NT2/D1 (cell line): Measurements from ENCODE around the gene SRA1.

Experiments
- DNase-seq: peaks from one replicate; pipeline ENCODE4 v3.0.0-alpha.2; 2011; ENCODE audit warnings: low read depth, low spot score
- H3K27me3 ChIP-seq: 2 replicates; pipeline ENCODE4 v1.6.0; 2011; ENCODE audit warnings: mild to moderate bottlenecking; ENCODE audit not compliant: insufficient read length, insufficient read depth
- H3K36me3 ChIP-seq: 2 replicates; pipeline ENCODE4 v1.6.1; 2011; ENCODE audit warnings: mild to moderate bottlenecking, low read length, mixed read lengths; ENCODE audit not compliant: insufficient read depth, insufficient read length
- H3K4me1 ChIP-seq: 2 replicates; pipeline ENCODE4 v1.5.1; 2011; ENCODE audit not compliant: insufficient read depth, insufficient read length
- H3K4me3 ChIP-seq: 2 replicates; pipeline ENCODE4 v1.5.1; 2011; ENCODE audit warnings: low read depth; ENCODE audit not compliant: insufficient read length
- H3K9ac ChIP-seq: 2 replicates; pipeline ENCODE4 v1.6.0; 2011; ENCODE audit warnings: low read depth; ENCODE audit not compliant: insufficient read length
- H3K9me3 ChIP-seq: 2 replicates; pipeline ENCODE4 v1.5.1; 2011; ENCODE audit warnings: mild to moderate bottlenecking, low read length; ENCODE audit not compliant: insufficient read depth
- SUZ12 ChIP-seq: IDR thresholded peaks from 2 replicates; pipeline ENCODE4 v1.6.1; 2011; ENCODE audit not compliant: insufficient read length, insufficient read depth; ENCODE audit errors: extremely low read depth
- YY1 ChIP-seq: IDR thresholded peaks from 2 replicates; pipeline ENCODE4 v1.6.1; 2011; ENCODE audit not compliant: insufficient read length, insufficient read depth
- ZNF274 ChIP-seq: IDR thresholded peaks from 2 replicates; pipeline ENCODE4 v1.6.1; 2011; ENCODE audit warnings: mild to moderate bottlenecking, low read depth, low read length

SRA1 gene

GRCh38 chr5:140549237-140550144, 7.8 kb downstream of the SRA1 start:
- H3K9me3 ChIP-seq: no peaks in the 10 kb centered on the region
- no peaks in the 10 kb centered on the region for H3K27me3 ChIP-seq
- no peak for DNase-seq
- H3K4me3 ChIP-seq: no peak overlapping the region
- TF ChIP-seq ZNF274 (no peak), YY1 (no peak), SUZ12 (no peak)
- no peak overlapping the region for H3K9ac ChIP-seq
- no peaks in the 10 kb centered on the region for H3K4me1 ChIP-seq
- H3K36me3 ChIP-seq: peaks cover 54% of the 10 kb centered on the region

- no peaks in the 10 kb centered on the region for H3K4me1 ChIP-seq
- no peaks in the 10 kb centered on the region for H3K9me3 ChIP-seq
- no peaks in the 10 kb centered on the region for H3K27me3 ChIP-seq
- no peak for DNase-seq
- H3K4me3 ChIP-seq: no peak overlapping the region
- peaks cover 52% of the 10 kb centered on the region for H3K36me3 ChIP-seq
- H3K9ac ChIP-seq: no peak overlapping the region
- TF ChIP-seq ZNF274 (no peak), SUZ12 (no peak), YY1 (no peak)
These were observed 8.5 kb downstream of the SRA1 start for GRCh38 chr5:140548791-140549190.

GRCh38 chr5:140548300-140548688, 9.0 kb downstream of the SRA1 start:
- H3K9me3 ChIP-seq: no peaks in the 10 kb centered on the region
- TF ChIP-seq SUZ12: no peak
- no peak for TF ChIP-seq ZNF274
- TF ChIP-seq YY1: no peak
- H3K27me3 ChIP-seq: no peaks in the 10 kb centered on the region
- H3K36me3 ChIP-seq: peaks cover 47% of the 10 kb centered on the region
- peak overlapping the region; percentile 58 for H3K9ac ChIP-seq
- H3K4me3 ChIP-seq: peak overlapping the region; percentile 33
- no peak for DNase-seq
- no peaks in the 10 kb centered on the region for H3K4me1 ChIP-seq

GRCh38 chr5:140547508-140548299, 9.6 kb downstream of the SRA1 start, which contains the start of gene EIF4EBP3:
TSS of gene EIF4EBP3 (plus strand) at chr5:140547662. CDS start at chr5:140547738, 76 bp downstream.
- Histone ChIP-seq H3K4me1 (no peaks in the 10 kb centered on the region), H3K36me3 (peaks cover 42% of the 10 kb centered on the region), H3K4me3 (peak within 1 kb of the TSS; percentile 33)

GRCh38 chr5:140546851-140547507, 10.3 kb downstream of the SRA1 start:
- no peaks in the 10 kb centered on the region for H3K4me1 ChIP-seq
- no peaks in the 10 kb centered on the region for H3K9me3 ChIP-seq
- H3K36me3 ChIP-seq: peaks cover 43% of the 10 kb centered on the region
- TF ChIP-seq YY1 (no peak), SUZ12 (no peak), ZNF274 (no peak)
- H3K9ac ChIP-seq: no peak overlapping the region
- peak overlapping the region; percentile 33 for H3K4me3 ChIP-seq
- no peaks in the 10 kb centered on the region for H3K27me3 ChIP-seq
- no peak for DNase-seq

More at GRCh38 chr5:140547508-140548299, 9.6 kb downstream of the SRA1 start, which contains the start of gene EIF4EBP3:
- Histone ChIP-seq H3K27me3 (no peaks in the 10 kb centered on the region), H3K9me3 (no peaks in the 10 kb centered on the region), H3K9ac (peak within 1 kb of the TSS; percentile 67)
- DNase-seq: peak; percentile 89
- no peak for TF ChIP-seq ZNF274
- TF ChIP-seq YY1: no peak
- no peak for TF ChIP-seq SUZ12

- no peak for TF ChIP-seq YY1
- no peak for TF ChIP-seq SUZ12
- TF ChIP-seq ZNF274: no peak
- Histone ChIP-seq H3K9me3 (no peaks in the 10 kb centered on the region), H3K4me1 (no peaks in the 10 kb centered on the region), H3K36me3 (peaks cover 42% of the 10 kb centered on the region), H3K27me3 (no peaks in the 10 kb centered on the region), H3K4me3 (no peak overlapping the region), H3K9ac (no peak overlapping the region)
- no peak for DNase-seq
These were observed 11.7 kb downstream of the SRA1 start for GRCh38 chr5:140545606-140546005.
